Astrocyte of the spinal cord (primary cell): ENCODE results near the gene CAST.

Experiments used
- DNase-seq: peaks from one replicate; pipeline ENCODE4 v3.0.0; 2011; ENCODE audit warnings: low read depth, low spot score
- H3K4me3 ChIP-seq: 2 replicates; pipeline ENCODE4 v1.5.1; 2011; ENCODE audit warnings: low read depth, mild to moderate bottlenecking, low read length, moderate library complexity
- in situ Hi-C: cut with HindIII; loops from 2 replicates; pipeline ENCODE4 v1.10.0; 2017; ENCODE audit warnings: low sequenced_read_pairs
- TF ChIP-seq, protein P1 (sequence below): IDR thresholded peaks from 2 replicates; pipeline ENCODE4 v1.5.1; 2012; ENCODE audit warnings: low read depth, mild to moderate bottlenecking, low read length, inconsistent platforms

Gene CAST

DNA sequence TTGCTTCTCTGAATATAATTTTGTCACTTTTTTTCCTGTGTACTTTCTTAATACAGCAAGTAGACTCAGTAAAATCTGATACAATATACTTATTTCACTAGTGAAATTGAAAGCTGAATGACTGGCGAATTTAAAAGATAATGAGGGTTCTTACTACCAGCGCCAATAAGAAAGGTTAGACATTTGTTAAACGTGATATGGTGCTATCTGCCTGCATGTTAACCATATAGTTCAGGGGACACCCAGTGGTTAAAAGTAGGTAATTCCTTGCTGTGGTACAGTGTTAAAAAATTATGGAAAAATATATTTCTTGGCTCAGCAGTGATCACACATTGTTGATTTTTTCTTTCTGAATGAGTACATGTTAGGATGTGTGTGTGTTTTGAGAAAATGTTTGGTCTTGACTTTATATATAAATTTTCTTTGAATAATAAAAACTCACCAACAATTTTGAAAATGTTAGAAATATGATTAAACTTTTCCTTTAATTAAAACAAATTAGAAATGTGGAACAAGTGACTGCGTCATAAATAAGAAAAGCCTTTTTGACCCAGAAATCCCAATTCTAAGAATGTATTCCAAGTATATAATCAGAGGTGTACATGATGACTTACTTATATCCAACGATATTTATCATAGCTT is 25.8 kb downstream of the CAST start:
- TF ChIP-seq, protein P1, sequence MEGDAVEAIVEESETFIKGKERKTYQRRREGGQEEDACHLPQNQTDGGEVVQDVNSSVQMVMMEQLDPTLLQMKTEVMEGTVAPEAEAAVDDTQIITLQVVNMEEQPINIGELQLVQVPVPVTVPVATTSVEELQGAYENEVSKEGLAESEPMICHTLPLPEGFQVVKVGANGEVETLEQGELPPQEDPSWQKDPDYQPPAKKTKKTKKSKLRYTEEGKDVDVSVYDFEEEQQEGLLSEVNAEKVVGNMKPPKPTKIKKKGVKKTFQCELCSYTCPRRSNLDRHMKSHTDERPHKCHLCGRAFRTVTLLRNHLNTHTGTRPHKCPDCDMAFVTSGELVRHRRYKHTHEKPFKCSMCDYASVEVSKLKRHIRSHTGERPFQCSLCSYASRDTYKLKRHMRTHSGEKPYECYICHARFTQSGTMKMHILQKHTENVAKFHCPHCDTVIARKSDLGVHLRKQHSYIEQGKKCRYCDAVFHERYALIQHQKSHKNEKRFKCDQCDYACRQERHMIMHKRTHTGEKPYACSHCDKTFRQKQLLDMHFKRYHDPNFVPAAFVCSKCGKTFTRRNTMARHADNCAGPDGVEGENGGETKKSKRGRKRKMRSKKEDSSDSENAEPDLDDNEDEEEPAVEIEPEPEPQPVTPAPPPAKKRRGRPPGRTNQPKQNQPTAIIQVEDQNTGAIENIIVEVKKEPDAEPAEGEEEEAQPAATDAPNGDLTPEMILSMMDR, result peak; percentile 64
- peak; percentile 73 for DNase-seq
- in situ Hi-C loops, result no loop called here
- H3K4me3 ChIP-seq, result no peak overlapping the region

DNA sequence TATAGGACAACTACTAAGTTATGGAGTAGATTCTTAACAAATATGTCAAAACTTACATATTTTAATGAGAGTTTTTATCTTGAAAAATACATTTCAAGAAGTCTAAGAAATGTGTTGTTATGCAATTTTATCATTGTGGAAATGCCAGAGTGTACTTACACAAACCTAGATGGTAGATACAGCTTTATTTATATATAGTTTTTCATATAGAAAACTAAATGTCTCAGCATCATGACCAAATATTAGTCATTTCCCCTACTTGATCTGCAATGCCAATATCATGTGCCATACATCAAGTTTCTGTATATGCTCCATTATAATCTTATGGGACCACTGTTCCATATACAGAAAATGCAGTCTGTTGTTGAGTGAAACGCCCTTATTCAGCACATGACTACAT is 28.7 kb downstream of the CAST start:
- no peak for DNase-seq
- TF ChIP-seq, protein P1, result no peak
- in situ Hi-C loops, result no loop called here
- no peak overlapping the region for H3K4me3 ChIP-seq

DNA sequence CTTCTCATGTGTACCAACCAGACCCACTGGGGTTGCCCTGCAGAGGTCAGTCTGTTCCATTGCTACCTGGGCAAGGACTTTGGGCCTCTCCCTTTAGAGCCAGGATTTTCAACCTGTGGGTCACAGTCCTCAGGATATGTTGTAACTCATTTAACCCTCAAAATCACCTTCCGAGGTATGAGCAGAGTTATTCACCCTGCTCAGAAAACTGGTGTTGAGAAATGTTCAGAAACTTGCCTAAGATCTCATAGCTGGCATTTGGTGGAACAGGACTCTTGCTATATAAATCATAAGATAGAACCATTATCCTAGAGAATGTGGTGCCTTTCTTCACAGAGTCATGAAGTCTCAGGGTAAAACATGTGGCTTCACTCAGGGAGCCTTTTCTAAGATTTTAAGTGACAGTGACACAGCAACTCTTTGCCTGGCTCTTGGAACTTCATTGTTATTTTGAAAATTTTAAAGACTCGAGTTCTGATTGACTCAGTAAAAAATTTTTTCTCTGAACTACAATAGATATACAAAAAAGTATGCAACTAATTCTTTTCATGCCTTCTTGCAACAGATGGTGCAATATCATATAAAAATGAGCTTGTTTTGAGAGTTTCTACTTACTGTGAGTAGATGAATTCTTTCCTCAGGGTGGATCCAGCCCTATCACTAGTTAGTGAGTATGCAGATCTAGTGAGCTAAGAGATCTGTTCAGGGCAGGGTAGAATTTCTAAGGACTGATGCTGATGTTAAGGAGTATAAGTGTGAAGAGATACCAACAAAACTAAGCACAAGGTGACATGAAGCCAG is 29.5 kb downstream of the CAST start:
- TF ChIP-seq, protein P1, result no peak
- no peak overlapping the region for H3K4me3 ChIP-seq
- DNase-seq, result no peak
- in situ Hi-C loops, result no loop called here

DNA sequence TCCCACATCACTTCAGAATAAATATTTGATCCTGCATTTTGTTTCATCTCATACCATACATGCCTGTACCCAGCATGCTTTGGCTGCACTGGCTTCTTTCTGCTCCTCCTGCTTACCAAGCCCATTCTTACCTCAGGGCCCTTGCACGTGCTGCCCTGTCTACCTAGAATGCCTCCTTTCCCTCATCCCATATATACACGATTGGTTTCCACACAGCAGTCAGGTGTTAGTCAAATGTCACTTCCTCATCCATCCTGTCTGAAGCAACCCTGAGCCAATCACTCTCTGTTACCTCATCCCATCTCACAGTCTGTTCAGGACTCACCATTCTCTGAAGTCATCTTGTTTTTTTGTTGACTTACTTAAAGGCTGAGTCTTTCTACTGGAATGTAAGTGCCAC is 30.3 kb downstream of the CAST start:
- TF ChIP-seq, protein P1, result no peak
- H3K4me3 ChIP-seq, result no peak overlapping the region
- DNase-seq, result peak; percentile 22
- in situ Hi-C loops, result no loop called here

DNA sequence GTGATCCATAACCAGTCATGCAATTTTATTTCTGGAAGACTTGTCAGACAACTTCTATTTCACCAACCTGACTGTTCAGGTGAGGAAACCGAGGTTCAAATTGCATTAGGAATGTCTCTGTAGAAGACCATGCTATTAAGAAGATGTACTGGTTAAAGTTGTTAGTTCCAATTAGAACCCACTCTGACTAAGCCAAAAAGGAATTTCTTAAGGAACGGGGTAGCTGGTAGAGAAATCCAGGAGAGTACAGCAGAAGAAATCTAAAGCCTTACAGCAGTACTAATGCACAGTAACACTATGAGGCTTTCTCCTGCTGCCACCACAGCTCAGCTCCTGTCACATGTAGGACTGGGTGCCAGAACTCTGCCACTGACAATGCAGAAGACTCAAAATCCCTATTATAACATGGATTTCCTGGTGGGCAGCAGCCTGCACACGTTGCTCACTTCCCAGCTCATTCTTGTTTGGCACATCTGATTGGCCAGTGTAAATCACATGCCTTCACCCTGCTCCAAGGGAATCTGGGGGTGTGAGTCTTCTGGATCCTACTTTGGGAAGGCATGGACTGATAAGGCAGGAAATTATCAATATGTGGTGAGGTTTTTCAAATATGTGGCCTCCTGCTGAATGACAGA is 37.1 kb downstream of the CAST start:
- in situ Hi-C loops, result no loop called here
- H3K4me3 ChIP-seq, result no peak overlapping the region
- TF ChIP-seq, protein P1, result no peak
- DNase-seq, result peak; percentile 27

DNA sequence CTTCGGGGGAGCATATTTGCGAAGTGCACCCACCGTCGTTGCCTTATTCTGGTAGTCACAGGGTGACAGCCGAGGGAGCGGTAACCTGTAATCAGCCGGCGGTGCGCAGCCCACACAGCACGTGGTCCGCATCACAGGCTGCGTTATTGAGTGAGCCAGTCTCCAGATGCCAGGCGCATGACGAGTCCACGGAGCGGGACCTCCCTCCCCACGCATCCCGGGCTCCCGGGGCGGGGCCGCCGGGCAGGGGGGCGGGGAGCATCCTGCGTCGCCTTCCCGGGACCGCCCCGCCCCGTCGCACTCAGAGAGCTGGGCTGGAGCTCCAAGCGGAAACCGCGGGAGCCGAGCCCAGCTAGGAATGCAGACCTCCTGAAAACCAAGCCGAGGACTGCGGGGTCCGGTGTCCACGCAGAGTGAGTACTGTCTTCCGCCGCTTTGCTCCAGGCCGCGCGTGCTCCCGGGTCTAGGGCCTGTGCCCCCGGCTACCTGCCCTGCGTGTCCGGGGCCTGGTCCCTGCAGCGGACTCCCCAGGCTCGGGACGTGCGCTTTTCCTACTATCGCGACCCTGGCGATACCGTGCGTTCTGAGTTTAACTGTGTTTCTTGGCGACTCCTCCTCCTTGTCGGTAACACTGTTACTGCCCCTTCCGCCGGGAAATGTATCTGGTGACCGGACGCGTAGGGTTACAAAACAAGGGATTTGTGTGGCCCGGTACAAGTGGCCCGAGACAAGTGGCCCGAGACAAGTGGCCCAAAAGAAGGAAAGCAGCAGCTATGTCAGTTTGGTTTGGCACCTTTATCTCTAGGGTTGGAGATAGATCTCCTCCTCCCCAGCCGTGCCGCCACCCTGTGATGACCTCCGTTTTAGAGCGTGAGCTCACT is 40.6 kb downstream of the CAST start:
- in situ Hi-C loops, result no loop called here
- TF ChIP-seq, protein P1, result no peak
- peak; percentile 98 for DNase-seq
- H3K4me3 ChIP-seq, result peak overlapping the region; percentile 64
